ENCODE measurements around the gene ADGRA1.

DNA sequence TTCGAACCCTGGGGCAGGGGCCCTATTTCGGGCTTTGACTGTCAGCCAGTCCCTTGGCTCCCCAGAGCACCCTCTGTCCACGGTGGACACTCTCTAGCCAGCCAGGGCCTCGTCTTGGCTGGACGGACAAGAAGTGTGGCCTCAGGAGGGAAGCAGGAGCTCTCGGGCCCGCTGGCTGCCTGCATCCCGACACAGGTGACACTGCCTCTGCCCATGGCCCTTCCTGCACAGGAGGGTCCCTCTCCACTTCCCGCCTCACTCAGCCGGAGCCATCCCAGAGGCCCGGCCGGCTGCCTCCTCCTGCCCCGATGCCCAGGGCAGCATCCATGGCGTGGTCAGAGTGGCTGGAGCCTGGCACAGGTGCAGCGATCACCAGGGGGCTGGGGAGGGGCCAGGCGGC lies 7.9 kb downstream of the ADGRA1 start:
- TF ChIP-seq, protein P1, sequence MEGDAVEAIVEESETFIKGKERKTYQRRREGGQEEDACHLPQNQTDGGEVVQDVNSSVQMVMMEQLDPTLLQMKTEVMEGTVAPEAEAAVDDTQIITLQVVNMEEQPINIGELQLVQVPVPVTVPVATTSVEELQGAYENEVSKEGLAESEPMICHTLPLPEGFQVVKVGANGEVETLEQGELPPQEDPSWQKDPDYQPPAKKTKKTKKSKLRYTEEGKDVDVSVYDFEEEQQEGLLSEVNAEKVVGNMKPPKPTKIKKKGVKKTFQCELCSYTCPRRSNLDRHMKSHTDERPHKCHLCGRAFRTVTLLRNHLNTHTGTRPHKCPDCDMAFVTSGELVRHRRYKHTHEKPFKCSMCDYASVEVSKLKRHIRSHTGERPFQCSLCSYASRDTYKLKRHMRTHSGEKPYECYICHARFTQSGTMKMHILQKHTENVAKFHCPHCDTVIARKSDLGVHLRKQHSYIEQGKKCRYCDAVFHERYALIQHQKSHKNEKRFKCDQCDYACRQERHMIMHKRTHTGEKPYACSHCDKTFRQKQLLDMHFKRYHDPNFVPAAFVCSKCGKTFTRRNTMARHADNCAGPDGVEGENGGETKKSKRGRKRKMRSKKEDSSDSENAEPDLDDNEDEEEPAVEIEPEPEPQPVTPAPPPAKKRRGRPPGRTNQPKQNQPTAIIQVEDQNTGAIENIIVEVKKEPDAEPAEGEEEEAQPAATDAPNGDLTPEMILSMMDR (IDR thresholded peaks at IDR 0.05; ENCODE audit: control extremely low read depth in 1 of 3, insufficient read depth in 1 of 3, low read depth in 1 of 3, low read length in 3 of 3) = no peak
- no peak for TF ChIP-seq YY1 (IDR thresholded peaks at IDR 0.05; ENCODE audit: low read depth, low read length)
- no peak for TF ChIP-seq EZH2 (IDR thresholded peaks at IDR 0.05; ENCODE audit: low read depth, low read length, severe bottlenecking)
- TF ChIP-seq TCF12 (IDR thresholded peaks at IDR 0.05; ENCODE audit: low read depth, low read length) = no peak
- TF ChIP-seq POLR2AphosphoS5 (IDR thresholded peaks at IDR 0.05; ENCODE audit: low read depth, low read length) = no peak
- TF ChIP-seq NRF1 (IDR thresholded peaks at IDR 0.05; ENCODE audit: low read depth, low read length) = no peak
- no peak for TF ChIP-seq CREB1 (IDR thresholded peaks at IDR 0.05)
- no peak for TF ChIP-seq JUN (IDR thresholded peaks at IDR 0.05; ENCODE audit: low read depth, low read length)
- no peak for TF ChIP-seq KDM1A (IDR thresholded peaks at IDR 0.05; ENCODE audit: borderline replicate concordance, low read length)
- no peak for TF ChIP-seq ZNF274 (IDR thresholded peaks at IDR 0.05; ENCODE audit: borderline replicate concordance, extremely low read depth, low read length)
- no peak for TF ChIP-seq HDAC6 (IDR thresholded peaks at IDR 0.05; ENCODE audit: low read depth, low read length)
- no peak for TF ChIP-seq CEBPB (IDR thresholded peaks at IDR 0.05; ENCODE audit: low read depth, low read length)
- no peak for TF ChIP-seq POLR2A (IDR thresholded peaks at IDR 0.05; ENCODE audit: control extremely low read depth in 1 of 2, low read depth in 2 of 2, low read length in 2 of 2)
